Activated CD4-positive, alpha-beta T cell treated with anti-CD3 and anti-CD28 coated beads, Interleukin-2, amount 50 U/mL, for 16 hours (primary cell): Measurements from ENCODE around the gene LRRC14B.

Experiments used
- DNase-seq: peaks from one replicate; pipeline ENCODE4 v3.0.0-alpha.2; 2020

The LRRC14B gene

GRCh38 chr5:176296-176823, 14.9 kb upstream of the LRRC14B start:
- no peak for DNase-seq

- DNase-seq, result no peak
These were observed 13.2 kb upstream of the LRRC14B start for GRCh38 chr5:178110-178509.

- no peak for DNase-seq
These were observed 11.9 kb upstream of the LRRC14B start for GRCh38 chr5:179401-179800.

- no peak for DNase-seq
These were observed 10.9 kb upstream of the LRRC14B start for GRCh38 chr5:180286-180918.

- DNase-seq, result no peak
These were observed 10.1 kb upstream of the LRRC14B start for GRCh38 chr5:181160-181559.

GRCh38 chr5:181566-181965, 9.7 kb upstream of the LRRC14B start:
- DNase-seq, result no peak

GRCh38 chr5:182126-182525, 9.2 kb upstream of the LRRC14B start:
- no peak for DNase-seq

- DNase-seq, result no peak
These were observed 6.8 kb upstream of the LRRC14B start for GRCh38 chr5:184471-184870.

GRCh38 chr5:185095-186070, 5.9 kb upstream of the LRRC14B start:
- DNase-seq, result no peak

- DNase-seq, result no peak
These were observed 4.9 kb upstream of the LRRC14B start for GRCh38 chr5:186091-187041.

GRCh38 chr5:187042-187431, 4.3 kb upstream of the LRRC14B start:
- no peak for DNase-seq

- no peak for DNase-seq
These were observed 3.5 kb upstream of the LRRC14B start for GRCh38 chr5:187617-188451.

GRCh38 chr5:188488-189481, 2.5 kb upstream of the LRRC14B start:
- peak; percentile 91 for DNase-seq

GRCh38 chr5:189486-189885, 1.8 kb upstream of the LRRC14B start:
- no peak for DNase-seq

- DNase-seq, result no peak
These were observed 1.3 kb upstream of the LRRC14B start for GRCh38 chr5:189976-190365.

GRCh38 chr5:190366-191035, 794 bp upstream of the LRRC14B start:
- DNase-seq, result no peak

- no peak for DNase-seq
These were observed 825 bp downstream of the LRRC14B start for GRCh38 chr5:191949-192690.

GRCh38 chr5:192691-192969, 1.3 kb downstream of the LRRC14B start:
- no peak for DNase-seq
